Fibroblast of skin of scalp (primary cell): ENCODE results near the gene TANC2.

Experiments used
- DNase-seq: peaks from one replicate; pipeline ENCODE4 v3.0.0-alpha.2; 2013

TANC2 gene

GRCh38 chr17:63002625-63003024 lies 36.6 kb downstream of the TANC2 start:
- no peak for DNase-seq

GRCh38 chr17:63015824-63016223 lies 49.8 kb downstream of the TANC2 start:
- no peak for DNase-seq
